B cell (primary cell): ENCODE data around the gene BRME1. TPM values are rescaled to one million over a fixed set of nuclear protein-coding genes. Genes with fewer than 3 reads are reported as not detected.

Source experiments
- ATAC-seq: fragments of 200-7000 bp; cut with Tn5 transposase; one replicate; pipeline ENCODE4 v1.10.0; 2021; ENCODE audit warnings: low read depth, mild to moderate bottlenecking, moderate number of reproducible peaks, moderate library complexity
- CTCF ChIA-PET: fragments of 350-600 bp; sonication (Branson Sonifier 250); formaldehyde crosslinking; loops from one replicate; lab custom pipeline; 2021; ENCODE audit warnings: antibody characterized with exemption, inconsistent platforms; lab: Charles Lee
- POLR2A ChIA-PET: fragments of 350-600 bp; sonication (Branson Sonifier 250); formaldehyde crosslinking; loops from one replicate; lab custom pipeline; 2021; ENCODE audit warnings: antibody characterized with exemption; lab: Charles Lee
- DNase-seq: peaks from one replicate; pipeline ENCODE4 v3.0.0; 2013
- H2AFZ ChIP-seq: 2 replicates; pipeline ENCODE4 v1.6.1; 2012; ENCODE audit warnings: mild to moderate bottlenecking, low read depth, low read length; ENCODE audit not compliant: insufficient read depth, poor library complexity, severe bottlenecking
- H3K27ac ChIP-seq, 2 donors: 1 replicate in 1 of 2; 2 replicates in 1 of 2; pipeline ENCODE4 v1.5.1; 2012 to 2013; ENCODE audit warnings: low read length in 2 of 2, mild to moderate bottlenecking in 2 of 2, moderate library complexity in 1 of 2
- H3K27me3 ChIP-seq, 4 experiments: fragments of 200-600 bp in 1 of 4; sonication (generic) in 1 of 4; replicated peaks in 1 of 4; 1 replicate in 2 of 4; 2 replicates in 2 of 4; pipeline versions ENCODE4 v1.6.1 to v1.7.0; 2013 to 2016; ENCODE audit warnings: low read length in 3 of 4, mild to moderate bottlenecking in 2 of 4, mixed read lengths in 1 of 4, moderate library complexity in 1 of 4; ENCODE audit not compliant: insufficient read depth in 4 of 4, control insufficient read depth in 3 of 4; ENCODE audit errors: control extremely low read depth in 1 of 4
- H3K36me3 ChIP-seq, 2 experiments: replicated peaks in 1 of 2; 1 replicate in 1 of 2; 2 replicates in 1 of 2; pipeline versions ENCODE4 v1.6.1 to v1.7.1; 2013; ENCODE audit warnings: low read length in 1 of 2; ENCODE audit not compliant: insufficient read depth in 2 of 2, control insufficient read depth in 1 of 2; ENCODE audit errors: control extremely low read depth in 1 of 2, extremely low read depth in 1 of 2
- H3K4me1 ChIP-seq, 2 donors: fragments of 200-600 bp in 1 of 2; sonication (generic) in 1 of 2; 1 replicate in 1 of 2; 2 replicates in 1 of 2; pipeline versions ENCODE4 v1.5.1 to v1.6.1; 2013 to 2017; ENCODE audit warnings: low read length in 2 of 2; ENCODE audit not compliant: control insufficient read depth in 2 of 2, insufficient read depth in 2 of 2
- H3K4me2 ChIP-seq: replicated peaks from 2 replicates; pipeline ENCODE3; 2012; ENCODE audit warnings: mild to moderate bottlenecking, low read depth, low read length; ENCODE audit not compliant: poor library complexity, severe bottlenecking
- H3K4me3 ChIP-seq, 5 experiments: fragments of 200-600 bp in 1 of 5; sonication (generic) in 1 of 5; 1 replicate in 3 of 5; 2 replicates in 2 of 5; pipeline versions ENCODE4 v1.5.1 to v1.7.0; 2011 to 2016; ENCODE audit warnings: low read length in 4 of 5, mild to moderate bottlenecking in 4 of 5, low read depth in 2 of 5, control low read depth in 1 of 5, moderate library complexity in 1 of 5; ENCODE audit not compliant: insufficient read depth in 1 of 5; ENCODE audit errors: control extremely low read depth in 1 of 5, extremely low read depth in 1 of 5
- H3K79me2 ChIP-seq: fragments of 200-600 bp; sonication (generic); one replicate; pipeline ENCODE4 v1.6.0; 2016; ENCODE audit warnings: low read length; ENCODE audit not compliant: control insufficient read depth, insufficient read depth
- H3K9ac ChIP-seq: fragments of 200-600 bp; sonication (generic); 2 replicates; pipeline ENCODE4 v1.6.1; 2017; ENCODE audit warnings: mild to moderate bottlenecking, low read length, moderate library complexity
- H3K9me3 ChIP-seq, 3 donors: one replicate each; pipeline versions ENCODE4 v1.6.1 to v1.7.1; 2013; ENCODE audit warnings: low read length in 2 of 3; ENCODE audit not compliant: control insufficient read depth in 2 of 3, insufficient read depth in 1 of 3; ENCODE audit errors: control extremely low read depth in 1 of 3
- H4K20me1 ChIP-seq: 2 replicates; pipeline ENCODE4 v1.6.0; 2012; ENCODE audit warnings: mild to moderate bottlenecking, low read length; ENCODE audit not compliant: insufficient read depth, control insufficient read depth, poor library complexity, severe bottlenecking
- H3K27ac Mint-ChIP-seq: one replicate; pipeline ENCODE4 v1.8.0; 2021; ENCODE audit warnings: mixed read lengths
- H3K27me3 Mint-ChIP-seq: one replicate; pipeline ENCODE4 v1.8.0; 2021; ENCODE audit warnings: mixed read lengths
- H3K4me1 Mint-ChIP-seq: one replicate; pipeline ENCODE4 v1.8.0; 2021; ENCODE audit warnings: mixed read lengths
- H3K4me3 Mint-ChIP-seq: one replicate; pipeline ENCODE4 v1.8.0; 2021; ENCODE audit warnings: mixed read lengths
- H3K9me3 Mint-ChIP-seq: one replicate; pipeline ENCODE4 v1.8.0; 2022; ENCODE audit warnings: mixed read lengths; ENCODE audit not compliant: insufficient read depth
- CTCF ChIP-seq: fragments of 200-600 bp; IDR thresholded peaks from one replicate; pipeline ENCODE4 v1.8.0; 2022; ENCODE audit warnings: antibody characterized with exemption, mild to moderate bottlenecking
- EZH2 ChIP-seq: IDR thresholded peaks from 2 replicates; pipeline ENCODE4 v1.6.1; 2012; ENCODE audit warnings: borderline replicate concordance, low read depth, mild to moderate bottlenecking, moderate library complexity, low read length; ENCODE audit not compliant: insufficient read depth, poor library complexity, severe bottlenecking
- WGBS: methylation state at CpG from one replicate; pipeline ENCODE4 v1.1.5; 2013; ENCODE audit warnings: missing lambda C conversion rate; ENCODE audit not compliant: insufficient coverage; 5-methylcytosine and 5-hydroxymethylcytosine counted together
- intact Hi-C: fragments of 100-400 bp; cut with micrococcal nuclease; formaldehyde crosslinking; loops from one replicate; pipeline ENCODE4 v1.10.0; 2022
- polyA plus RNA-seq: library from polyadenylated mRNA; depleted of rRNA; stranded (reverse); fragments of >200 nt; gene quantifications from 2 replicates; pipeline ENCODE4 v1.2.3, GENCODE V29; 2012
- total RNA-seq, 2 donors: library from RNA; stranded (reverse); fragments of 120-200 nt in 1 of 2; gene quantifications; 1 replicate in 1 of 2; 2 replicates in 1 of 2; pipeline versions ENCODE4 v1.2.3 to v1.2.4, GENCODE V29; 2013 to 2022

Gene BRME1
- total and polyA plus RNA-seq, 2 donors (not counting 1 experiment from before 2014, with no cell fraction given), result 1.8 to 2.4 TPM

GRCh38 chr19:13914777-13915176 lies 8.9 kb upstream of the BRME1 start:
- WGBS, result 100% methylated on average over 2 of the region's 3 CpGs
- no peak overlapping the region for H3K27ac ChIP-seq
- no peaks in the 10 kb centered on the region for H3K27me3 Mint-ChIP-seq
- no peaks in the 10 kb centered on the region for H4K20me1 ChIP-seq
- H3K4me1 ChIP-seq, result no peaks in the 10 kb centered on the region
- no peak overlapping the region for H2AFZ ChIP-seq
- ATAC-seq (no peak), DNase-seq (no peak)
- ChIA-PET POLR2A (no interaction called here), CTCF (interaction anchor here (1.4 kb wide), 1 partner anchor 138 kb away, joined by 3 read pairs; no protein-coding TSS in a partner anchor)
- H3K9me3 Mint-ChIP-seq, result no peaks in the 10 kb centered on the region
- TF ChIP-seq EZH2 (no peak), CTCF (no peak)
- H3K4me1 Mint-ChIP-seq, result no peaks in the 10 kb centered on the region
- no peak overlapping the region for H3K27ac Mint-ChIP-seq
- no peak overlapping the region for H3K4me3 ChIP-seq
- H3K36me3 ChIP-seq, result peaks cover 1 to 36% of the 10 kb centered on the region in 2 experiments
- no peak overlapping the region for H3K4me3 Mint-ChIP-seq
- peaks cover 0 to 4% (median 0%) of the 10 kb centered on the region in 3 donors for H3K9me3 ChIP-seq
- no peak overlapping the region for H3K4me2 ChIP-seq
- intact Hi-C loops, result no loop called here
- no peak overlapping the region for H3K9ac ChIP-seq
- no peaks in the 10 kb centered on the region for H3K27me3 ChIP-seq
- no peaks in the 10 kb centered on the region for H3K79me2 ChIP-seq

- Mint-ChIP-seq H3K9me3 (no peaks in the 10 kb centered on the region), H3K27ac (no peak overlapping the region), H3K4me3 (no peak overlapping the region), H3K4me1 (no peaks in the 10 kb centered on the region), H3K27me3 (no peaks in the 10 kb centered on the region)
- no peaks in the 10 kb centered on the region for H3K79me2 ChIP-seq
- peaks cover 0 to 4% (median 0%) of the 10 kb centered on the region in 3 donors for H3K9me3 ChIP-seq
- H3K36me3 ChIP-seq, result peaks cover 1 to 36% of the 10 kb centered on the region in 2 experiments
- ATAC-seq (no peak), DNase-seq (no peak)
- no peak overlapping the region for H2AFZ ChIP-seq
- no peak overlapping the region for H3K27ac ChIP-seq
- intact Hi-C loops, result no loop called here
- no peaks in the 10 kb centered on the region for H3K27me3 ChIP-seq
- WGBS, result 100% methylated on average over 16 of the region's 17 CpGs
- no peak for TF ChIP-seq CTCF
- no peak for TF ChIP-seq EZH2
- POLR2A ChIA-PET, result no interaction called here
- no peaks in the 10 kb centered on the region for H4K20me1 ChIP-seq
- H3K4me1 ChIP-seq, result no peaks in the 10 kb centered on the region
- H3K4me2 ChIP-seq, result no peak overlapping the region
- H3K9ac ChIP-seq, result no peak overlapping the region
- H3K4me3 ChIP-seq, result no peak overlapping the region
- CTCF ChIA-PET, result no interaction called here
These were observed 7.4 kb upstream of the BRME1 start for GRCh38 chr19:13913352-13913751.
